ELF-1 (cell line): Measurements from ENCODE around the gene EFHC2.

Experiments used
- DNase-seq: peaks from one replicate; pipeline ENCODE4 v3.0.0-alpha.2; 2016; ENCODE audit warnings: low read depth, low spot score

EFHC2 gene, protein sequence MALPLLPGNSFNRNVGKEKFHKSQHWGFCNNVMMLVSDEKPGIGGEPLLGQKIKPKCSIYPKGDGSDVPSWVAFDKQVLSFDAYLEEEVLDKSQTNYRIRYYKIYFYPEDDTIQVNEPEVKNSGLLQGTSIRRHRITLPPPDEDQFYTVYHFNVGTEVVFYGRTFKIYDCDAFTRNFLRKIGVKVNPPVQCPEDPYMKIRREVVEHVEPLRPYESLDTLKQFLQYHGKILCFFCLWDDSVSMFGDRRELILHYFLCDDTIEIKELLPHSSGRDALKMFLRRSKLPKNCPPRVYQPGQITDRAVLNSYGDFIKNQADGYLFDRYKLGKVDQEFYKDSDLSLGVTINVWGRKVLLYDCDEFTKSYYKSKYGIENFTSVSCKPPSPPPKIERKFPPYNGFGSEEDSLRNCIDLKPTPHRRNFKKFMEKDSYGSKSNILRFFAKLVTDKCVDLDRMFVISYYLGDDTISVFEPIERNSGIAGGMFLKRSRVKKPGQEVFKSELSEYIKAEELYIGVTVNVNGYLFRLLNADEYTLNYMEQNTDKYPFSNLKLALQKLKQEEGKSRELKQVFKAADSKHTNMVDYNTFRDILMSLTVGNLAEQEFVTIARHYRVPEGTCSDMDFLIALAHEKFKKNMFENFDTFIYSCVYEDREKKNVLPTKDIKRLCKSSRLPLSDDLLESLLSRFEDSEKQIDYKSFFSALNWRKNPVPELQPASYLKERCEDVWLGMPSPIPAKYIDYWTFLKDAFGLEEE

DNA sequence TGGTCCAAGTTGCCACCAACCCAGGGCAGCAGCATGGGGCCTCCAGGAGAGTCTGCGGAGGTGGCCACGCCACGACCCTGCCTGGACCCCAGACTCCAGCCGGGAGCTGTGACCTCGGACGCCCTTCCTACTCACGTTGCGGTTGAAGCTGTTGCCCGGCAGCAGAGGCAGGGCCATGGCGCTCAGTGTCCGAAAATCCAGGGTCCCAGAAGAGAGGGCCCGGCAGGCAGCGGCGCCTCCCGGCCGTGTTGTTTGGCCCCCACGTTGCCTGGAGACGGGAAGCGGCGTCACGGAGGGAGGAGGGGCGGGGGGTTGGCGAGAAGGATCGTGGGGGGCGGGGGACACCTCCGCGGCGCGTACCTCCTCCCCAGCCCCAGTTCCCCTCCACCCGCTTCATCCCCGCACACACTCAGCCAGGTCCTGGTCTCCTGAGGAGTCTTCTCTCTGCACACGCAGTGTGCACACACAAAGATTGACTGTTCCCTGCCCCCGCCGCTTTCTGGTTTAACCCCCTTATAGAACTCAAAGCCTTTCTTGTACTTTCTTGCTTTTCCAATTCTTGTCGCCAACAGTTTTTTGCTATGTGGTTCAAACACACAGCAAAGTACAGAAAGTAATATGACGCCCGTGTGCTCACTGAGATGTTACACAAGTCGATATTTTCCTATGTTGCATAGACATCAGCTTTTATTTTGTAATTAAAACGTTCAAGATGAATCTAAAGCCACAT is at the start of gene EFHC2:
TSS of gene EFHC2 (minus strand) at position 261 of the 730 bp plus-strand sequence. CDS start at position 177, 84 bp downstream.
- peak; percentile 42 for DNase-seq

GRCh38 chrX:44392767-44393166 is 49.3 kb upstream of the EFHC2 start:
- DNase-seq: no peak

DNA sequence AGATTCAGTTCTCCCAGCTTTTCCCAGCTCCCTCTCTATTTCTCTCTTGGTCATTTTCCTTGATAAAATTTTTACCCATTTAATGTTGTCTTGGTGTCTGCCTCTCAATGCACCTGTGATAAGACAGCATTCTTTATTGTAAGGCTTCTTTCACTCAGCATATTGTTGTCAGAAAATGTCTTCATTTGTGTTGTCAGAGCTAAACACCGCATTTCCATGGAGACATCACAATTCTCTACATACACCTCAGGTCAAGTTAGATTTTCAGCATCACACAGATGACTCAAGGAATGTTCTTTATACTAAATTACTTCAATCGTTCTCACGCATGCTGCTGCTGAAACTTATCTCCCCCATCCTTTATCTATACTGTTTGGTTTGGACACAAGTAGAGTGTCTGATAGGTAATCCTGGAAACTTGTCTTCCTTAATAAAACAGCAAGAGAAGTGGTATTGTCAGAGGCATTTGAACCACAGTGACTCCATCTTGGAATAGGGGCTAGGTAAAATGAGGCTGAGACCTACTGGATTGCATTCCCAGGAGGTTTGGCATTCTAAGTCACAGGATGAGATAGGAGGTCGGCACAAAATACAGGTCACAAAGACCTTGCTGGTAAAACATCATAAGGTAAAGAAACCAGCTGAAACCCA is 41.3 kb upstream of the EFHC2 start:
- DNase-seq: no peak

- no peak for DNase-seq
Measured at GRCh38 chrX:44382871-44383270, 39.4 kb upstream of the EFHC2 start.

GRCh38 chrX:44352758-44353157 is 9.3 kb upstream of the EFHC2 start:
- peak; percentile 26 for DNase-seq

- peak; percentile 5 for DNase-seq
Measured at GRCh38 chrX:44349561-44349960, 6.1 kb upstream of the EFHC2 start.

GRCh38 chrX:44344687-44345086 is 1.2 kb upstream of the EFHC2 start:
- peak; percentile 10 for DNase-seq

DNA sequence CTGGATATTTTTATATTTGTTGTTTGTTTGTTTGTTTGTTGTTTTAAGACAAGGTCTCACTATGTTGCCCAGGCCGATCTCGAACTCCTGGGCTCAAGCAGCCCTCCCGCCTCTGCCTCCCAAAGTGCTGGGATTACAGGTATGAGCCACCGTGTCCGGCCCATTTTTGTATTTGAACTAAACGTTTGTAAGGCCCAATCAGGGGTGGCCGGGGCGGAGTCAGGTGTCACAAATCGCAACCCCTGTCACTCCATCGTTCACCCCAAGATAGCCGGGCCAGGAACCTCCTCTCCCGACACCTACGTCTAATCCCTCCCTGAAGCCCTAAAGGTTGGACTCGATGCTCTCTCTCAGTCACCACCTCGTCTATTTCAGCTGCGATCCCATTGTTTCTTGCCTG is 722 bp upstream of the EFHC2 start:
- peak; percentile 11 for DNase-seq

DNA sequence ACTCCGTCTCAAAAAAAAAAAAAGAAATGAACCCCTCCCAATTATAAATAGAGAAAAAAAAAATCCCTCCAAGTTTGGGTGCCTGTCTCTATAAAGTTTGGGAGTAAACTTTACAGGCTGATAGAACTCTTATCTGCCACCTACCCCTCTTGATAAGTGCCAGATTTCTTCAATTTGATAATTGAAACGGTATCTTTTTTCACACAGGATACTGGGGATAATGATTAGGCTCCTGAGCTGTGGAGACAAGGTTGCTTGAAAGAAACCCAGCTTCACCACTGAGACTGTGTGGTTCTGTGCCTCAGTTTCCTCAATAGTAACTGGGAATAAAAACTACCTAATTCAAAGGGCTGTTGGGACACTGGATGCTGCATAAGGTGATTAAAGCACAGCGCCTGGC is 606 bp downstream of the EFHC2 start:
- no peak for DNase-seq

DNA sequence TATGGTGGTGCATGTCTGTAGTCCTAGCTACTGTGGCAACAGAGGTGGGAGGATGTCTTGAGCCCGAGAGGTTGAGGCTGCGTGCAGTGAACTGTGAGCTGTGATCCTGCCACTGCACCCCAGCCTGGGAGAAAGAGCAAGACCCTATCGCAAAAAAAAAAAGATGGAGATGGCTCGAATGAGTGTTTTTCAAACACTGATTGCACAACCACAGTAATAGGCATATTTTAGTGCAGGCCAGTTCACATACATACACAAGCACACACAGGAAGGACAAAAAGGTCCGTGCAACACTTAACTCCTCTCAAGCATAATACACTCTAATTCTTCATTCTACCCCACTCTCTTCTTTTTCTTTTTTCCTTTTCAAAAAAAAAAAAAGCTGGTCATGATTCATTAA is 5.1 kb downstream of the EFHC2 start:
- DNase-seq: no peak

DNA sequence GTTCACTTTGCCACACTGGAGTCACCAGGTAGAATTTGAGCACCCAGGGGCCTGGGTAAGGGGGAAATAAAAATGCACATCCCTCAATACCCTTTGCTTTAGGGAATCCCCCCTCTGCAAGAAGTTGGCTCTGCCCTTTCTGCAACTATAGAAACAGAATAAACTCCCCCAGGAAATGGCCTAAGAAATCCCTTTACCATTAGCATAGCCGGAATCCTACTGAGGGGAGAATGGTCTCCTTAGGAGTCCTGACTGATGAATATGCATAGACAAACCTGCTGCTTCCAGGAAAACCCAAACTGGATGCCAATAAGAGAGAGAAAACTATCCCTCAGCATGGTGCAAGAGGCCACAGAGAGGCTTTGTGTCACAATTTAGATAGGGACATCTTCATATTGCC is 11.0 kb downstream of the EFHC2 start:
- DNase-seq: peak; percentile 26

- no peak for DNase-seq
Measured at GRCh38 chrX:44330227-44330626, 13.2 kb downstream of the EFHC2 start.

DNA sequence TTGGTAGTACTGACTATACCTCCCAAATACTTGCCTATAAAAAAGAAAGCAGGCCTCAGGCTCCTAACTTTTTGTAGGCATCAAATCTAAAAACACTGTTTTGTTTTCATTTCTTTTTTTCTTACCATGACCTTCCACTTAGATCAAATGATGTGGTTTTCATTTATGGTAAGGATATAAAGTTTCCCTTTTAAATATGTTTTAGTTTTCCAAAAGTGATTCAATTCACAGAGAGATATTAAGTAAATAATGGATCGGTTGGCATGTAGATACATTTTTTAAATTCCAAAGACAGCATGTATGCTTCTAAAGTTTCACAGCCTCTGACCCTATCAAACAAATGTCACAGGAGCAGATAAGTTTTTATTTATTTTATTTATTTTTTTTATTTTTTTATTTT is 23.9 kb downstream of the EFHC2 start:
- no peak for DNase-seq

DNA sequence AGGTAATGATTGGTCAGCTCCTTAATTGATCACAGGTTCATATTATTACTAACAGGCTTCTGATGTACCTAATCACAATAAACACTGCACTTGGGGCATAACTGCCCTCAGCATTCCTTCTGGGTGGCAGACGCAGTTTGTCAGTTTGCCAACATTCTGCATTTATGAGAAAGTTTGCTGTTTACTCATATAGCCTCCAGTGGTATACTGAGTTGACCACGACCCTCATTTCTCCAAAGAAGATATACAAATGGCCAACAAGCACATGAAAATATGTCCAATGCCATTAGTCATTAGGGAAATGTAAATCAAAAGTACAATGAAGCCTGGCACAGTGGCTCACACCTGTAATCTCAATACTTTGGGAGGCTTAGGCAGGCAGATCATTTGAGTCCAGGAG is 26.3 kb downstream of the EFHC2 start:
- DNase-seq: no peak

GRCh38 chrX:44314808-44315207 is 28.7 kb downstream of the EFHC2 start:
- DNase-seq: no peak

- DNase-seq: peak; percentile 51
Measured at GRCh38 chrX:44314259-44314734, 29.2 kb downstream of the EFHC2 start.

- no peak for DNase-seq
Measured at GRCh38 chrX:44312421-44312820, 31.1 kb downstream of the EFHC2 start.

DNA sequence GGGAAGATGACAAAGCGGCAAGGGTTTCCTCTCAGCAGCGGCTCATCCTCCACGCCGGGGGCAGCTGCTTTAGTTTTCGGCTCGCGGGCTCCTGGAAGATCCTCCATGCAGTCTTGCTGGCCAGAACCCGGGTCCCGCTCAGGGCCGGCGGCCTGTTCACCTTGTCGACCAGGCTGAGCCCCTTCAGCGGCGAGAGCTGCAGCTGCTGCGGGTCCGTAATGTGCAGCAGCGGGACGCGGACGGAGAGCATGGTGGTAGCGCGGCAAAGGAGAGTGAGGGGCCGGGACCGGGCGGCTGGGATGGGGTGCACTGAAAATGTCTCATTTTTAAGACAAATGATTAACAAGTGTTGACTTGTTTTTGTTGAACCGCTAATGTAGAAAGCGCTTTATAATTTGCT is 33.2 kb downstream of the EFHC2 start:
- no peak for DNase-seq

GRCh38 chrX:44308869-44309268 is 34.6 kb downstream of the EFHC2 start:
- no peak for DNase-seq

DNA sequence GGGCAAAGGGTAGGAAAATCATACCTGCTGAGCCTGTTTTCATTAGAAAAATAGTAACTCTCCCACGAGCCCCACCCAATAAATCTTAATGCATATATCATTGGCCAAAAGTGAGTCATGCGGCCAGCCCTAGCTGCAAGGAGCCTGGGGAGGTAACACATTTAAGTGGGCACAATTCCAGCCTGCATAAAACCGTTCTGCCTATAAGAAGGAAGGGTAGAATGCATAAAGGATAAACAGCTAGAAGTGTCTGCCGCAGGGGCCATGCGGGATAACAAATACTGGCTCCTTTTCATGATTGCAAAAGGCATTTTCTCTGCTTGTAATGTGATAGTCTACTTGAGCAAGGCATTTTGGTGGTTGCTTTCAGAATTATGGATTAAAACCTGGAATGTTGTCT is 37.1 kb downstream of the EFHC2 start:
- DNase-seq: no peak

GRCh38 chrX:44305921-44306320 is 37.6 kb downstream of the EFHC2 start:
- DNase-seq: no peak

DNA sequence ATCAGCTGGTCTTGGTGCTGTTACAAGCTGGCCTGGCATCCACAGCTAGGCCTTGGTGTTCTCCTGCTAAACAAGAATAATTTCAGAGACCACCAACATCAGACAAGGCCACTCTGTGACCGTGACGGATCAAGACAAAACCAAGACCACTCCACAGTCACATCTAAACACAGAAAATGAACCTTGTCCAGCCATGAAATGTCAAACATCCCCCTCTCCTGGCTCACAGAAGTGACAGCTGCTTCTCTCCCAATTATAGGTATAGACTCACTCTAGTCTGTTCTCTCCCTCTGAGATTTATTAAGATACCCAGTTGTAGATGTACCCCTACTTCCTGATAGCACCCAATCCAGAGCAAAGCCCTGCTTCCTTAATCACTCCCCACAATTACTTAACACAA is 40.4 kb downstream of the EFHC2 start:
- no peak for DNase-seq
